Large intestine (tissue), 3 donors: ENCODE measurements around the gene HLA-DQA1. TPM values are rescaled to one million over a fixed set of nuclear protein-coding genes. Genes with fewer than 3 reads are reported as not detected.
A peak's percentile ranks its signal among the peaks of the same experiment; 100 is the strongest.
"Not testable (repeated sequence)": the region's sequence is repeated elsewhere in the genome, so short reads cannot be mapped to it uniquely, and the experiment has no call there.

ENCODE experiments used
- DNase-seq, 2 donors: peaks; one replicate each; pipeline versions ENCODE4 v3.0.0 to v3.0.0-alpha.2; 2013
- H3K27ac ChIP-seq: one replicate; pipeline ENCODE4 v1.5.1; 2013; ENCODE audit warnings: low read length
- H3K27me3 ChIP-seq: 2 replicates; pipeline ENCODE4 v1.6.1; 2013; ENCODE audit warnings: low read length; ENCODE audit not compliant: control insufficient read depth, insufficient read depth
- H3K36me3 ChIP-seq: 2 replicates; pipeline ENCODE4 v1.6.1; 2013; ENCODE audit warnings: low read length; ENCODE audit not compliant: control insufficient read depth, insufficient read depth
- H3K4me1 ChIP-seq: one replicate; pipeline ENCODE4 v1.6.1; 2013; ENCODE audit warnings: low read length; ENCODE audit not compliant: control insufficient read depth, insufficient read depth
- H3K4me3 ChIP-seq: one replicate; pipeline ENCODE4 v1.5.1; 2013; ENCODE audit warnings: low read length
- H3K9me3 ChIP-seq: one replicate; pipeline ENCODE4 v1.6.1; 2013; ENCODE audit warnings: mild to moderate bottlenecking, low read depth, low read length, moderate library complexity; ENCODE audit not compliant: control insufficient read depth
- whole genome bisulfite sequencing: methylation state at CpG from one replicate; pipeline ENCODE4 v1.1.5; 2013; ENCODE audit warnings: low lambda C conversion rate; ENCODE audit not compliant: insufficient coverage; 5-methylcytosine and 5-hydroxymethylcytosine counted together
- polyA plus RNA-seq: library from polyadenylated mRNA; unstranded; fragments of 120-200 nt; gene quantifications from one replicate; pipeline ENCODE4 v1.2.1, GENCODE V29; 2013

The HLA-DQA1 gene
- polyA plus RNA-seq, 1 donor: 53.4 TPM

DNA sequence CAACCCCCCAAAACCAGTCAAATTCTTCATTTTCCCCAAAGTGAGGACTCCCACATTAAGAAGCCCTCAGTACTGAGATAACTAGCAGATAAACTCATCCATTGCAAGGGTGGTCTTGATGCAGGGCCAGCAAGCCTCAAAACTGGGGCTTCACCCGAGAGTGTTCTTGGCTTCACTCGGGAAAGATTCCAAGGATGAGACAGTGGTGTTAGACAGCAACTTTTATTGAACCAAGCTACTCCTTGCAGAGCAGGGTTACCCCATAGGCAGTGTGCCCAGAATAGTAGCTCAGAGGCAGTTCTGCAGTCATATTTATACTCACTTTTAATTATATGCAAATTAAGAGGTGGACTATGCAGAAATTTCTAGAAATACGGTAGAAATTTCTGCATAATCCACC is 15.8 kb upstream of the HLA-DQA1 start:
- H3K9me3 ChIP-seq: no peaks in the 10 kb centered on the region
- H3K4me1 ChIP-seq: no peaks in the 10 kb centered on the region
- no peak for DNase-seq
- no peak overlapping the region for H3K27ac ChIP-seq
- H3K4me3 ChIP-seq: no peak overlapping the region
- H3K27me3 ChIP-seq: no peaks in the 10 kb centered on the region
- WGBS: no CpG with 5 or more reads among the region's 3 CpGs
- H3K36me3 ChIP-seq: no peaks in the 10 kb centered on the region

DNA sequence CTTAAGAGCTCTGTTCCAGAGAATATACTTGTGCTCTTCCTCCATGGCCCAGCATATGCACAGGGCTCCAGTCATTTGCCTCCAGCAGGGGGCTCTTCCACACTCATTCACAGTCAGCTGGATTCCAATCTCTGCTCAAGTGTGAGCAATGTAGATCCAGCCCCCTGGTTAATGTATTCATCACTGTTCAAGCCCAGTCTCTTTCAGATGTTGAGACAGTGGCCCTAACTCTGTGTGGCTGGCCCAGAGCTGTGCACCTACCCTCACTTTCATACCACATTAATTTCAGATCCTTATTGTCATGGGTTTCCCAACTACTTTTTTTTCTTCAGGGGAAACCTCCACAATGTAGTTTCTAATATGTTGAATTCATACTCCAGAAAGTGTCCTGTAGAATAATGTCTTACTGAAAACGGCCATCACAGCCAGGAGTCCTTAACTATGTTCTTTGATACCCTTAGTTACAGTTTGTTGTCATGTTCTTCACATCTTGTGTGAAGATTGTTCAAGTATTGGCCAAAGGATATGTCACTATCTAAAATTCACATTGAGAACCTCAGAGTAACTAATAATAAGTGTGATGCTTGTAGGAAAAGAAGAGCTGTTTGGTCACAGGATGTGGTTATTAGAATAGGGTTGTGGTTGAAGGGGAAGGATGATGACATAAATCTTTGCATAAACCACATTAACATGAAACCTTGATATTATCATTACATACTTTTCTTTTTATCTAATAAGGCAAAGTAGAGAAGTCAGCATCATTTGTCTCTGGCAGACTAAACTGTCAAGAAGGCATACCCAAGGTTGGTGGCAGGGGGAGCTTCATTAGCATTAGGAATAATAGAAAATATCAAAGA is 14.4 kb upstream of the HLA-DQA1 start:
- Histone ChIP-seq H3K36me3 (no peaks in the 10 kb centered on the region), H3K27me3 (no peaks in the 10 kb centered on the region), H3K9me3 (no peaks in the 10 kb centered on the region), H3K4me1 (no peaks in the 10 kb centered on the region), H3K27ac (no peak overlapping the region), H3K4me3 (no peak overlapping the region)
- no CpG with 5 or more reads among the region's 1 CpG for WGBS
- peak; percentile 15 to 27 for DNase-seq

DNA sequence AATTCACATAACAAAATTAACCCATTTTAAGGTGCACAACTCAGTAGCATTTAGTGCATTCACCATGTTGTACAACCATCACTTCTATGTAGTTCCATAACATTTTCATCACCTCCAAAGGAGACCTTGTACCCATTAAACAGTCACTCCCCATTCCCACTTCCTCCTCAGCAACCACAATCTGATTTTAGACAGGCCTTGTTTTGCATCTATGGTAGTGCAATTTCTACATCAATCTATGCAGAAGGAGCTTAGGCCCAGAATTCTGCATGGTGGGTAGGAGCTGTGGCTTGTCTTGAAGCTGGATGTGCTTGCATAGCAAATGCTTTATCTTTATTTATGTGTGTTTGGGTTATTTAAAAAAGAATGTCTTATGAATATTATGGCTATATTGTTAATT is 13.5 kb upstream of the HLA-DQA1 start:
- H3K4me3 ChIP-seq: no peak overlapping the region
- no peak overlapping the region for H3K27ac ChIP-seq
- no peaks in the 10 kb centered on the region for H3K4me1 ChIP-seq
- no peaks in the 10 kb centered on the region for H3K9me3 ChIP-seq
- no peaks in the 10 kb centered on the region for H3K27me3 ChIP-seq
- H3K36me3 ChIP-seq: no peaks in the 10 kb centered on the region
- DNase-seq: no peak

DNA sequence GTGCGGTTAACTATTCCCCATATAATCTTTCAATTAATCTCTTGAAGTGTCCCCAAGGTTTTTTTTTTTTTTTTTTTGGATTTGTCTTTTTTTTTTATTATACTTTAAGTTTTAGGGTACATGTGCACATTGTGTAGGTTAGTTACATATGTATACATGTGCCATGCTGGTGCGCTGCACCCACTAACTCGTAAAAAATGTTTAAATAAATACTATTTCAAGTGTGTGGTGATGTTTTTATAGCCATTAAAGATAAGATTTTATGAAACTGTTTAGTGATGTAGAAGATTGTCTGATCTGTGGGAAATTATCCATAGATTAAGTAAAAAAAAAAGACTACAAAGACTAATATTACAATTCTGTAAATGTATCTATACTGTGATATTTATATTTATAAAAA is 12.6 kb upstream of the HLA-DQA1 start:
- WGBS: no CpG with 5 or more reads among the region's 3 CpGs
- Histone ChIP-seq H3K27ac (no peak overlapping the region), H3K36me3 (no peaks in the 10 kb centered on the region), H3K4me3 (no peak overlapping the region), H3K4me1 (no peaks in the 10 kb centered on the region), H3K9me3 (no peaks in the 10 kb centered on the region), H3K27me3 (no peaks in the 10 kb centered on the region)
- no peak for DNase-seq

DNA sequence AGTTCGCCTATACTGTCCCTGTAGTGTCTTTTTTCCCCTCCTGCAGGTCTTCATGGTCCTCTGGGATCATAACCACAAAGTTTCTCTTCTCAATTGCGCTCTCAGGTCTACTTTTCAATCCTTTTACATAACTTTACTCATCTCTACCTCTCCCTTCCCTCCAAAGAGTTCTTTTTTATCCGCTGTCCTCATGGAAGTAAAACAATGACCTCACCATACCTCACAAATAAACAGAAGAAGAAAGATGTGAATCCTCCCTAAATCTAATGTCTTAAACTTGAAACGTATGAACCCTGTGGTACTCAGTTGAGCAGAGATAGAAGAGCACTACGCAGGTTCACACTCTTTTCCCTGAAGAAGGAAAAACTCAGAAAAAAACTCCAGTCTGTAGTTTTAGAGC is 12.1 kb upstream of the HLA-DQA1 start:
- H3K36me3 ChIP-seq: no peaks in the 10 kb centered on the region
- WGBS: 0% methylated on average over 2 of the region's 5 CpGs
- no peaks in the 10 kb centered on the region for H3K27me3 ChIP-seq
- no peak overlapping the region for H3K4me3 ChIP-seq
- DNase-seq: no peak
- no peaks in the 10 kb centered on the region for H3K9me3 ChIP-seq
- H3K27ac ChIP-seq: no peak overlapping the region
- H3K4me1 ChIP-seq: no peaks in the 10 kb centered on the region

DNA sequence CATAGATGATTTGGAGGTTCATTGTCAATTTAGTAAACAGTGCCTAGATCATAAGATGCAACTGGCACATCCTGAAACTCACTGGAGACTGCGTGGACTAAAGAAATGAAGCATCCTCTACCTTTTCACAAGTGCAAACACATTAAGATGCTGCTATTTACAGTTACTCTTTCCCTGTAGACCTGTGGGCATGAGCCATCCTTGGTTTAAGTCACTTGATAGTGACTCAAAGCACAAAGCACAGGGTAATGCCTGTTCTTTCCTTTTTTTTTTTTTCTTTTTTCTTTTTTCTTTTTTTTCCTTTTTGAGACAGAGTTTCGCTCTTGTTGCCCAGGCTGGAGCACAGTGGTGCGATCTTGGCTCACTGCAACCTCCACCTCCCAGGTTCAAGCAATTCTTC is 10.0 kb upstream of the HLA-DQA1 start:
- Histone ChIP-seq H3K4me3 (no peak overlapping the region), H3K36me3 (no peaks in the 10 kb centered on the region), H3K9me3 (no peaks in the 10 kb centered on the region), H3K4me1 (no peaks in the 10 kb centered on the region), H3K27ac (no peak overlapping the region), H3K27me3 (no peaks in the 10 kb centered on the region)
- WGBS: no CpG with 5 or more reads among the region's 3 CpGs
- no peak for DNase-seq

DNA sequence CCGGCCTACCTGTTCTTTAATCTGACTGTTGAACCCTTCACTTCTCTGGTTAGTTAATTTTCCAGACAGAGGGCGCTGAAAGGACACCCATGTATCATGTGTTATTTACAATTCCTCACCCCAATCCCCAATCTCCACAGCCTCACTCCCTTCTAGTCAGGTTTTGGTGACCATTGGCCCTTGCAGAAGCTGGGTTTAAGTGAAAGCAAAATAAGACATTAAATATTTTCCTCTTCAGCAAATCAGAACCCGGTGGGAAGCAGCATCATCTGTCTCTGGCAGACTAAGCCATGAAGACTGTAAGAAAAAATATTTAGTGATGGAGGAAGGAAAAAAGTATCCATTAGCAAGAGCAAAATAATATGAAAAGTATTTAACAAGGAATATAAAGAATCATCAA is 9.4 kb upstream of the HLA-DQA1 start:
- Histone ChIP-seq H3K4me3 (no peak overlapping the region), H3K36me3 (no peaks in the 10 kb centered on the region), H3K27ac (no peak overlapping the region), H3K9me3 (no peaks in the 10 kb centered on the region), H3K27me3 (no peaks in the 10 kb centered on the region), H3K4me1 (no peaks in the 10 kb centered on the region)
- 0% methylated on average over 1 of the region's 3 CpGs for WGBS
- peak in 1 of 2 donors; percentile 18 for DNase-seq

DNA sequence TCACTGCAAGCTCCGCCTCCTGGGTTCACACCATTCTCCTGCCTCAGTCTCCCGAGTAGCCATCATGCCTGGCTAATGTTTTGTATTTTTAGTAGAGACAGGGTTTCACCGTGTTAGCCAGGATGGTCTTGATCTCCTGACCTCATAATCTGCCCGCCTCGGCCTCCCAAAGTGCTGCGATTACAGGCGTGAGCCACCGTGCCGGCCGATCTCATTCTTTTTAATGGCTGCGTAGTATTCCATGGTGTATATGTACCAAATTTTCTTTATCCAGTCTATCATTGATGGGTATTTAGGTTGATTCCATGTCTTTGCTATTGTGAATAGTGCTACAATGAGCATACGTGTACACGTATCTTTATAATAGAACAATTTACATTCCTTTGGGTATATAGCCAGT is 7.4 kb upstream of the HLA-DQA1 start:
- not testable (repeated sequence) for H3K27ac ChIP-seq, H3K36me3 ChIP-seq, H3K27me3 ChIP-seq, H3K4me1 ChIP-seq, H3K4me3 ChIP-seq, H3K9me3 ChIP-seq, DNase-seq
- no CpG with 5 or more reads among the region's 13 CpGs for WGBS

DNA sequence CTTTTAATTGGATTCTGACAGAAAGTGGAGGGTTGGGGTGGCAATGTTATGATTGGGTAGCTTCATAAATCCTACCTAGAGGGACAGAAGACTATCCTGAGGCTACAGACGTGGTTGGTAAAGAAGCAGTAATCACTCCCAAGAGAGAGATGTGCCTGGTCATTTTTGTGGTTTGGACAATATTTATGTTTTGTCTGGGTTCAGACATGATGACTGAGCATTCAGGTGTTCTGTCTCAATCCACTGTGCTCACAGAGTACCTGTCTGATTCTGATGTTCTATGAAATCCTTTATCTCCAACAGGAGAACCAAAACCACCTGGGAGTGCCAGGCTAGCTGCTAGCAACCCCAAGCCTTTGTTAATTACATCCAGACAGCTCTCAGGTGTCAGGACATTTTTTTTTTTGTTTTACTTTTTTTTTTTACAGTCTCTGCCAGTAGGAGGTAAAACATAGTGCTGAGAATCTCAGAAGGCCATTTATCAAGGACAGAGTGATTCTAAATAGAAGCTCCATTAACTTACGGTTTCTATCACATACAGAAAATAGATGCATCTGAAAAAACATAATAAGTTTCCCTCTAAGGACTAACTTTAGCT is 1.6 kb upstream of the HLA-DQA1 start:
- Histone ChIP-seq H3K27ac (no peak overlapping the region), H3K4me1 (no peaks in the 10 kb centered on the region), H3K27me3 (no peaks in the 10 kb centered on the region), H3K4me3 (no peak overlapping the region), H3K36me3 (no peaks in the 10 kb centered on the region), H3K9me3 (no peaks in the 10 kb centered on the region)
- 71% methylated on average over 1 of the region's 2 CpGs for WGBS
- no peak for DNase-seq

DNA sequence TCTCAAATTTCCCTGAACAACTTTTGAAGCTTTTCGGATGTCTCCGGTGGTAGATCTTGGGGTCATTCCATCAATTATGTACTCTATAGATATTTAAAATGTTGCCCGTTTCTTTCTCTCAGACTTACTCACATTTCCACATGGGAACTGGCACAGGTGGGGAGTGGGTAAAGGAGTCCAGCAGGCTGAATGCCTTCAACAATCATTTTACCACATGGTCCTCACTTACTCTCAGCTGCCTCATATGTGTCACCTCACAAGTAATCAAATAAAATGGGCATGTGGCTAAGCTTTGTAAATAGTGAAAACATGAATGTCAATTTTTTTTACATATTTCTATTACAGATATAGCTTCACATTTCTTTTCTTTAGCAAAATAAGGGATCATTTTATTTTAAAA is 677 bp downstream of the HLA-DQA1 start:
- WGBS: no CpG with 5 or more reads among the region's 3 CpGs
- no peaks in the 10 kb centered on the region for H3K4me1 ChIP-seq
- no peaks in the 10 kb centered on the region for H3K36me3 ChIP-seq
- H3K9me3 ChIP-seq: no peaks in the 10 kb centered on the region
- no peak overlapping the region for H3K27ac ChIP-seq
- no peak for DNase-seq
- H3K4me3 ChIP-seq: no peak overlapping the region
- H3K27me3 ChIP-seq: no peaks in the 10 kb centered on the region
